GM12875 (cell line): Measurements from ENCODE around the gene ALG1L2.
"Not testable (repeated sequence)": the region's sequence is repeated elsewhere in the genome, so short reads cannot be mapped to it uniquely, and the experiment has no call there.

Experiments
- H3K4me3 ChIP-seq: one replicate; pipeline ENCODE4 v1.5.1; 2011; ENCODE audit warnings: low read depth, low read length, control low read depth
- TF ChIP-seq, protein P1 (sequence below): IDR thresholded peaks from 2 replicates; pipeline ENCODE4 v1.5.1; 2011; ENCODE audit warnings: low read depth, mild to moderate bottlenecking, control low read depth, inconsistent platforms, low read length, moderate library complexity, borderline replicate concordance; ENCODE audit not compliant: insufficient read depth

ALG1L2 gene

DNA sequence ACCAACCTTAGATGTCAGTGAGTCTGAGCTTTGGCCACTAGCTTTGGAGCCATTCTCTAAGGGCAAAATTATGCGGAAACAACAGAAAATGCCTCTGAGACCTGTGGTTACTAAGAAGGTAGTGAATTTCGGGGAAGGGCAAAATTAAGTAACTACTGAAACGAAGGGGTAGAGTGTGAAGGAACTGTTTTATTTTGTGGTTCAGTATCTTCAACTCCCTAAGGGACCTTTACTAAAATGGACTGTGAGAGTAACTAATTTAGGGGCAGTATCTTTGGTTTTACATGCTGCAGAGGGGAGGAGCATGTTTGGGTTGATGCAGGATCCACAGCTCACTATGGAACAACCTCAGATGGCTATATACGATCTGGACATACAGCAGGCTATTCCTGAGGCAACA lies 8.0 kb upstream of the ALG1L2 start:
- TF ChIP-seq, protein P1, sequence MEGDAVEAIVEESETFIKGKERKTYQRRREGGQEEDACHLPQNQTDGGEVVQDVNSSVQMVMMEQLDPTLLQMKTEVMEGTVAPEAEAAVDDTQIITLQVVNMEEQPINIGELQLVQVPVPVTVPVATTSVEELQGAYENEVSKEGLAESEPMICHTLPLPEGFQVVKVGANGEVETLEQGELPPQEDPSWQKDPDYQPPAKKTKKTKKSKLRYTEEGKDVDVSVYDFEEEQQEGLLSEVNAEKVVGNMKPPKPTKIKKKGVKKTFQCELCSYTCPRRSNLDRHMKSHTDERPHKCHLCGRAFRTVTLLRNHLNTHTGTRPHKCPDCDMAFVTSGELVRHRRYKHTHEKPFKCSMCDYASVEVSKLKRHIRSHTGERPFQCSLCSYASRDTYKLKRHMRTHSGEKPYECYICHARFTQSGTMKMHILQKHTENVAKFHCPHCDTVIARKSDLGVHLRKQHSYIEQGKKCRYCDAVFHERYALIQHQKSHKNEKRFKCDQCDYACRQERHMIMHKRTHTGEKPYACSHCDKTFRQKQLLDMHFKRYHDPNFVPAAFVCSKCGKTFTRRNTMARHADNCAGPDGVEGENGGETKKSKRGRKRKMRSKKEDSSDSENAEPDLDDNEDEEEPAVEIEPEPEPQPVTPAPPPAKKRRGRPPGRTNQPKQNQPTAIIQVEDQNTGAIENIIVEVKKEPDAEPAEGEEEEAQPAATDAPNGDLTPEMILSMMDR: no peak
- no peak overlapping the region for H3K4me3 ChIP-seq

DNA sequence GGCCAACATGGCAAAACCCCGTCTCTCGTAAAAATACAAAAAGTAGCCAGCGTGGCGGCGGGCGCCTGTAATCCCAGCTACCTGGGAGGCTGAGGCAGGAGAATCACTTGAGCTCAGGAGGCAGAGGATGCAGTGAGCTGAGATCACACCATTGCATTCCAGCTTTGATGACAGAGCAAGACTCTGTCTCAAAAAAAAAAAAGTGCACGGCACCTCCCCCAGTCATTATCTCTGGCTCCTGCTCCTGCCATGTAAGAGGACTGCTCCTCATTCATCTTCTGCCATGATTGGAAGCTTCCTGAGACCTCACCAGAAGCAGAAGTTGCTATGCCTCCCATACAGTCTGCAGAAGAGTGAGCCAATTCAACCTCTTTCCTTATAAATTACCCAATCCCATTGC lies 4.0 kb upstream of the ALG1L2 start:
- TF ChIP-seq, protein P1: no peak
- no peak overlapping the region for H3K4me3 ChIP-seq

DNA sequence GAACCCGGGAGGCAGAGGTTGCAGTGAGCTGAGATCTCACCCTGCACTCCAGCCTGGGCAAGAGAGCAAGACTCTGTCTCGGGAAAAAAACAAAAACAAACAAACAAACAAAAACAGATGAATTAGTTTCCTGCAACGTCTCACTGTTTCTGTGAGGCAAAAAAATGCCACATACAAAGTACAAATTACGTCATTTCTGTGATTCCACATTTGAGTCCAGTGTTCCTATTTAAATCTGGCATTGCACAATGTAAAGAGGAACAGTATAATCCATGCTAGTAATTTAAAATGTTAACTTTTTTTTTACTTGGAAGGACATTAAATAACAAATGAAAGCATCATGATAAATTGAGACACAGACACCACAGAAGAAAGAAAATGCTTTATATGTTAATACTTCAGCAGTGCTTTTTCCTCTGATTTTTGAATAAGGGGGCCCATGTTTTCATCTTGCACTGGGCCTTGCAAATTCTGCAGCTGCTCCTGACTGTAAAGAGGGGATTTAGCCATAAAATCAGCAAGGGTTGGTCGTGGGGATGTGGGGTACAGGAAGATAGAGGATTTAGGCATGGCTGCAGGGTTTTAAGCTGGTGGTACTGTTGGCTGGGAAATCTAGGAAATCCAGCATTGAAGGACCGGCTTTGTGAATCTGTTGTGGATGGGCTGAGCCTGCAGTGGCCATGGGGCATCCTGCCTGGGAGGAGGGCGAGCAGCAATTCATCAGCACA lies 1.9 kb downstream of the ALG1L2 start:
- not testable (repeated sequence) for H3K4me3 ChIP-seq

DNA sequence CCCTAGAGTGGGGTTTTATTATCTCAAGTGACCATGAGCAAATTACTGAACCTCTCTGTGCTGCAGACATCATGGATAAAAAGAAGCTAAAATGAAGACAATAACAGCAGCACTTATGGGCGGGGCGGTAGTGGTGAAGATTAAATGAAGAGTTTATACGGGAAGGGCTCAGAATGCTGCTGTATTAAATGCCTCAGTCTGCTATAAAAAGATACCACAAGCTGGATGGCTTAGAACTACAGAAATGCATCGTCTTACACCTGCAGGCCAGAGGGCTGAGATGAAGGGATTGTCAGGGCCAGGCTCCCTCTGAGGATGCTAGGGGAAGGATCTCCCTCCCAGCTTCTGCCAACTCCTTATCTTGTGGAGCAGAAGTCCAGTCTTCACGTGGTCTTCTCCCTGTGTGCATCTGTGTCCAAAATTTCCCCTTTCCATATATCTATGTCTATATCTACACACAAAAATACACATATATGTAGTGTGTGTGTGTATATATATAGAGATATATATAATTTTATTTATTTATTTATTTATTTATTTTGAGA lies 2.9 kb downstream of the ALG1L2 start:
- no peak overlapping the region for H3K4me3 ChIP-seq
- TF ChIP-seq, protein P1: no peak

DNA sequence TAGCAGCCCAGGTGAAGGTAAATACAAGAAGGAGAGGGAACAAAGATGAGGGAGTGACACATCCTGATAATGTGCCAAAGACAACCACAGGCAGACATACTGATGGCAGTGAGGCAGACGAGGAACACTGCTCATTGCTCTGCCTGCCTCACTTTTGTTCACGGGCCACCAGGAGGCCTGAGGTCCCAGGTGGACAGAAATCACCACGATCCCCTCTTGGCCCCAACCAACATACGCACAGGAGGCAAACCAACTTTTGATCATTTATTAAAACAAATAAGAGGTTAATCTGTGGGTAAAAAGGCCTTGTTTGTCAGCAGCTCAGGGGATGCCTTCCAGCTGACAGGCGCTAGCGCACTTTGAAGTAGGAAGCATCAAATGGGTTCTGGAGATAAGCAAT lies 4.2 kb downstream of the ALG1L2 start:
- TF ChIP-seq, protein P1: no peak

DNA sequence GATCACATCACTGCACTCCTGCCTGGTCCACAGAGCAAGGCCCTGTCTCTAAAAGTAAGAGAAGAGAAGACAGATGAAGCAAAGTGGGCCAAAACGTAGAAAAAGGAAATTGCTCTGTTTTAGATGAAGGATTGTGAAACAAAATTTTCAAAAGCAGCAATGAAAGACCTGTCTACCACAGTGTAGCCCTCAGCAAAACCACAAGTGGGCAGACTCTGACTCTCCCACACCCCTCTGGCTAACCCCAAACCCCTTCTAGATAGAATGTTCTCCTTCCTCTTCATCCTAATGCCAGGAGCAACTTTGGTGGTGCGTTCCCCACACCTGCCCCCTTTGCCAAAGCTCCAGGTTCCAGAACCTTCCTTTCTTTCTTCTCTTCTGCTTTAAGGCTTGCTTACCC lies 5.0 kb downstream of the ALG1L2 start:
- H3K4me3 ChIP-seq: not testable (repeated sequence)

More for the DNA sequence above, 4.2 kb downstream of the ALG1L2 start:
- H3K4me3 ChIP-seq: no peak overlapping the region

DNA sequence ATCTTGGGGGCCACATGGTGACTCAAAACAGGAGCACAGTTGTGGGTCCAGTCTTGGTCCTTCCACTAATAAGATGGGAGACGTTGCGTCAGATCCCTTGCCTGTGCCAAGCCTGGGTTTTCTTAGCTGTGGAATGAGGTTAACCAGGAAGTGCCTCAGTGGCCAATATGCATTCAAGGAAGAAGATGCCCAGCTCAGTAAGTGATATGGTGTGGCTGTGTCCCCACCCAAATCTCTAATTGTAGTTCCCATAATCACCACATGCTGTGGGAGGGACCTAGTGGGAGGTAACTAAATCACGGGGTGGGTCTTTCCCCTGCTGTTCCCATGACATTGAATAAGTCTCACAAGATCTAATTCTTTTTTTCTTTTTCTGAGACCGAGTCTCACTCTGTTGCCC lies 6.4 kb downstream of the ALG1L2 start:
- TF ChIP-seq, protein P1: no peak
- no peak overlapping the region for H3K4me3 ChIP-seq

DNA sequence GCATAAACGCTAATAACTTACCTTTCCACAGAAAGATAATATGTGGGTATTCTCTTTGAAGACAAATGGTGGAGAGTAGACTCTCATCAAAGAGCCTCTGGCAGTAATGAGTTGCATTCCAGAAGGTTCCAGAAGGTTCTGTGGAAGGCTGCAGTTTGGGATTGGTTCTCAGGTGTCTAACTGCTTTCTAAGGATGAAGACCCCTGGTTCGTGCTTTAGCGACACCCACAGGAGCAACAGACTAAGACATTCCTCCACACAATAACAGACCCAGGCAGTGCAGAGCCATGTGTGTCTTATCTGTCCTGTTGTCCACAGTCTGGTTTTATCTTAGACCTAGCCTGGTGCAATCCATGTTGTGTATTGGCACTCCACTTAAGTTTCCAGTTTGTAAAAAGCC lies 9.1 kb downstream of the ALG1L2 start:
- H3K4me3 ChIP-seq: not testable (repeated sequence)

DNA sequence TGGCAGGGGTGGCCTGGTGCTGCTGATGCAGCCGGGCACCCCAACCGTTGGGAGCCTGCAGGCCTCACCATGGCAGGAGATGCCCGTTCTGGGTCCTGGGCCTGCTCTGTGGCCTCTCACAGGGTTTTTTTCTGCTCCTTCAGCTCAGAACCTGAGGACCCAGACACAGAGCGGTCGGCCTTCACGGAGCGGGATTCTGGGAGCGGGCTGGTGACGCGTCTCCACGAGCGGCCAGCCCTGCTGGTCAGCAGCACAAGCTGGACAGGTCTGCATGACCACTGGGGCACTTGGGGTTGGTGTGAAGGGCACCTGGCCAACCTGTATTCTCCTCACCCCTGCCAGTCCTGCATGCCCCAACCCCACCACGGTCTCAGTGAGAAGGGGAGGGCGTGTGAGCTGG lies 10.3 kb downstream of the ALG1L2 start:
- H3K4me3 ChIP-seq: no peak overlapping the region
- TF ChIP-seq, protein P1: no peak
